ENCODE results near the gene MRO.

GRCh38 chr18:50814395-50814794 lies 5.4 kb downstream of the MRO start:
- TF ChIP-seq CTCF (IDR thresholded peaks at IDR 0.05 in 4 of 5, conservative IDR thresholded peaks at IDR 0.05 in 1 of 5) (no peak), POLR2A (IDR thresholded peaks at IDR 0.05) (no peak)
